ENCODE measurements around the gene SCNN1G.

The SCNN1G gene

DNA sequence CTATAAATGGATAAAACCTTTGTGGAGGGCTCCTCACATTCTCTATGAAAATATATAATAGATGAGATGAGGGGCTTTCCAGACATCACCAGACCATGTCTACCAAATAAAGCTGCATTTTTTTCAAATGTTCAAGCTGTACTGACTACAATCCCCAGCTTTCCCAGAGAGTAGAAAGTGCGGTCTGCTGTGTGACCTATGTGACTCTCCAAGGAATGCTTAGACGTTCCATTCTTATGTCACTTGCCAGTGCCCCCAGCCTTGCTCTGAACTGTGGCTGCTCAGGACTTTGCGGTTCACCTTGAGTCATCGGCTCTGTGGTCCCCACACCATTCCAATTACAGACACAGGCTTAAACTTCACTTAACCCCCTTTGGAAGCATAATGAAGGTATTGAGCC is 71.8 kb downstream of the SCNN1G start:
- DNase-seq: no peak

GRCh38 chr16:23255000-23255399 is 72.5 kb downstream of the SCNN1G start:
- DNase-seq: no peak

- no peak for DNase-seq
Measured at GRCh38 chr16:23256440-23256839, 73.9 kb downstream of the SCNN1G start.

DNA sequence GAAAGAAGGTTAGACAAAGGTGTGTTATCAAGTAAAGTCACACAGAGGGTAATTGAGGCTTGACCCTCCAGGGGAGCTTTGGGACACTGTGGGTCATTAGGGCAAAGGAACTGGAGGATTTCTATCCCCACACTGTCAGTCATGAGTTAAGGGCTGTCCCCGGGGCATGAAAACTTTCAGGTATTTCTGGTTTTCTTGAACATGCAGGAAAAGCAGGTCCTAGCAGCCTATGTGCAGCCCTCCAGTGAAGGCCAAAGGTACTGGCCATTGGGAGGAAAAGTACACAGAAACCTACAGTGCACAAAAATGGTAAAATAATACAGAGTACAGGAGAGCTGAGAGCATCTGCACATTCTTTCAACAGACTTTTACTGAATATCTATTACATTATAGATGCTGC is 75.1 kb downstream of the SCNN1G start:
- DNase-seq: no peak

DNA sequence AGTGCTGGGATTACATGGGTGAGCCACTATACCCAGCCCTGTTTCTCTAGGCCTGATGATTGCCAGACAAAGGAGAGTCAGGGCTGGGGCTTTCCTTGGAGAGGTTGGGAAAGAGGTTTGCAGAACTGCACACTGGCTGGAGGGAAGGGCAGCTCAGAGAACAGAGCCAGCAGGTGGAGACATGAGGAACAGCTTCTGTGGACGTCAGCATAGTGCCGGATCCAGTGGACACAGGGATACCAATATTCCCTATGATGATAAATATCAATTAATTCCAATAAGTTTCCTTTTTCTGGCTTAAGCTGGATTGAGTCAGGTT is 76.3 kb downstream of the SCNN1G start:
- no peak for DNase-seq

Measured in hematopoietic multipotent progenitor cell treated with erythropoietin and hydrocortisone succinate and interleukin-3 and kit ligand, for 6 days (in vitro differentiated cells).